Thyroid gland (tissue), 4 donors: Measurements from ENCODE around the gene LRRC58. TPM values are rescaled to one million over a fixed set of nuclear protein-coding genes. Genes with fewer than 3 reads are reported as not detected.

Source experiments
- DNase-seq, 2 donors: peaks; one replicate each; pipeline ENCODE4 v3.0.0-alpha.2; 2019
- H3K27ac ChIP-seq, 3 donors: fragments of 200-600 bp; sonication (generic); 1 replicate in 2 of 3; 2 replicates in 1 of 3; pipeline ENCODE4 v1.5.1; 2016 to 2019; ENCODE audit warnings: mild to moderate bottlenecking in 1 of 3, moderate library complexity in 1 of 3
- H3K27me3 ChIP-seq: fragments of 200-600 bp; sonication (generic); one replicate; pipeline ENCODE4 v1.5.1; 2019
- H3K36me3 ChIP-seq, 2 donors: fragments of 200-600 bp; sonication (generic); one replicate each; pipeline ENCODE4 v1.5.1; 2016 to 2019
- H3K4me1 ChIP-seq, 2 donors: fragments of 200-600 bp; sonication (generic); one replicate each; pipeline ENCODE4 v1.5.1; 2017 to 2019
- H3K4me3 ChIP-seq, 3 donors: fragments of 200-600 bp; sonication (generic); replicated peaks in 1 of 3; 1 replicate in 2 of 3; 2 replicates in 1 of 3; pipeline ENCODE4 v1.5.1; 2016; ENCODE audit warnings: mild to moderate bottlenecking in 1 of 3
- H3K9me3 ChIP-seq: fragments of 200-600 bp; sonication (generic); one replicate; pipeline ENCODE4 v1.5.1; 2017
- CTCF ChIP-seq, 6 experiments: fragments of 200-600 bp in 3 of 6; fragments of 450-650 bp in 3 of 6; sonication (generic) in 3 of 6; IDR thresholded peaks; one replicate each; pipeline ENCODE4 v1.5.1; 2016 to 2019; ENCODE audit warnings: antibody characterized with exemption in 6 of 6, mild to moderate bottlenecking in 2 of 6, inconsistent platforms in 1 of 6, moderate library complexity in 1 of 6
- POLR2A ChIP-seq, 2 donors: fragments of 450-650 bp; IDR thresholded peaks; one replicate each; pipeline ENCODE4 v1.6.1; 2017; ENCODE audit warnings: antibody characterized with exemption in 2 of 2, mild to moderate bottlenecking in 2 of 2, moderate library complexity in 1 of 2
- WGBS, 2 donors: methylation state at CpG; one replicate each; pipeline ENCODE4 v1.1.5; 2017; 5-methylcytosine and 5-hydroxymethylcytosine counted together
- intact Hi-C: fragments of 100-400 bp; cut with DNase I; formaldehyde crosslinking; loops from one replicate; pipeline ENCODE4 v1.15.1; 2023
- total RNA-seq, 4 donors: library from RNA; depleted of rRNA; stranded (reverse); fragments of >200 nt; gene quantifications; one replicate each; pipeline ENCODE4 v1.2.3, GENCODE V29; 2016

LRRC58 gene
- total RNA-seq, 4 donors from 2014 or later = 40.3 to 52.4 (median 44.6) TPM

DNA sequence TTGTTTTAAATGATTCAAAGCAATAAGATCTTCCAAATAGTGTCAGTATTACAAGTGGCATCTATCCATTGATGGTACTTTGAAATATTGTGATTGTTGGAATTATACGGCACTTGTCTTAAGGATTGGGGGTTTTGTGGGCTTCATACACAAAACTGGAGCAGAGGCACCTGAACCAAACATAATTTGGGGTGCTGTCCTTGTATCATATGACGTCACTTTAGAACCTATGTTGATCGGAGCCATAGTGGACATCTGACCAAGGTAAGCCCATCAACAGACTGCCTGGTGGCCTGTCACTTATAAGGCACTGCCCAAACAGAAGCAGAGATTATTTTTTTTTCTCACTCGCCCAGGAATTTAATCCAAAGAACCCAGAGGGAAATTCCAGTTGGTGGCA is 2.9 kb upstream of the LRRC58 start:
- TF ChIP-seq POLR2A (IDR thresholded peaks at IDR 0.05) (no peak), CTCF (IDR thresholded peaks at IDR 0.05) (no peak)
- Histone ChIP-seq H3K27me3 (no peaks in the 10 kb centered on the region), H3K4me1 (peaks cover 12 to 18% of the 10 kb centered on the region in 2 donors), H3K27ac (no peak overlapping the region), H3K9me3 (no peaks in the 10 kb centered on the region), H3K4me3 (no peak overlapping the region), H3K36me3 (no peaks in the 10 kb centered on the region)
- 94% methylated on average over 4 of the region's 4 CpGs for WGBS, 2 donors
- no peak for DNase-seq
- intact Hi-C loops = no loop called here

DNA sequence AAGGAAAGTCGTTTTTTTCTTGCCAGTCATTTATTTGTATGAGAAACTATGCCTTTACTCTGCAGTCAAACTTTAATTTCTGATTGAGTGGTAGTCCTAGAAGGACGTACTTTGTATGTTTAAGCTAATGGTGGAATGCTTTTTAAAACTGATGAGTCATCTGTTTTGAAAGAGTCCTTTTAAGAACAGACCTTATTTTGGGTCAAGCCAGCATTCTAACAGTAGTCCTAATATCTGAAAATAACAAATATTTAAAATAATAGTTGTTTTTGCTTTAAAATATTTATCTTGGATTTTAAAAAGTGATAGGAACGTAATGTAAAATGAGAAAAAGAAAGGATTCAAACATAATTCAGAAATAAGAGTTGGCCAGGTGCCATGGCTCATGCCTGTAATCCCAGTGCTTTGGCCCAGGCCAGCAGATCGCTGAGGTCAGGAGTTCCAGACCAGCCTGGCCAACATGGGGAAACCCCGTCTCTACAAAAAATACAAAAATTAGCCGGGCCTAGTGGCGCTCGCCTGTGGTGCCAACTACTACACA is 1.3 kb upstream of the LRRC58 start:
- H3K27me3 ChIP-seq = no peaks in the 10 kb centered on the region
- 33 to 43% methylated on average over 8 of the region's 8 CpGs for WGBS, 2 donors
- TF ChIP-seq POLR2A (IDR thresholded peaks at IDR 0.05) (peak in 1 of 2 donors; percentile 24), CTCF (IDR thresholded peaks at IDR 0.05) (no peak)
- DNase-seq = peak; percentile 39 to 56
- H3K9me3 ChIP-seq = no peaks in the 10 kb centered on the region
- intact Hi-C loops = no loop called here
- no peak overlapping the region for H3K4me3 ChIP-seq
- H3K4me1 ChIP-seq = peaks cover 12 to 18% of the 10 kb centered on the region in 2 donors
- H3K27ac ChIP-seq = peak overlapping the region; percentile 63 to 97 (median 90)
- H3K36me3 ChIP-seq = no peaks in the 10 kb centered on the region

DNA sequence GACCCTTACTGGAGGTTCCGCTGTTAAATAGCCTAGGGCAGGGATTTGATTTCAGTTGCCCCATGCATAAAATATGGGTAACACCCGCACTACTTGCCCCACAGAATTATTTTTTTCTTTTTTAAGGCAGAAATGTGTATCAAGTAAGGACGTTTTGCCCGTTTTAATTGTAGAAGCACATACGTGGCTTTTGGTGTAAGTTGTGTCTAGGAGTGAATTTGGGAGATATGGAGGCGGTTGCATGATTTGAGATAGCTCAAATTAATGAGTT is 636 bp upstream of the LRRC58 start:
- Histone ChIP-seq H3K9me3 (no peaks in the 10 kb centered on the region), H3K4me3 (peak overlapping the region; percentile 51 to 76 (median 52)), H3K27me3 (no peaks in the 10 kb centered on the region), H3K36me3 (no peaks in the 10 kb centered on the region), H3K27ac (peak overlapping the region; percentile 63 to 97 (median 90)), H3K4me1 (peaks cover 12 to 18% of the 10 kb centered on the region in 2 donors)
- no peak for TF ChIP-seq CTCF (IDR thresholded peaks at IDR 0.05)
- TF ChIP-seq POLR2A (IDR thresholded peaks at IDR 0.05) = no peak
- intact Hi-C loops = loop anchor here (5.0 to 10.0 kb wide), 3 partner anchors 65 to 205 kb away; no protein-coding TSS in a partner anchor
- DNase-seq = no peak
- WGBS, 2 donors = 10% methylated on average over 6 of the region's 6 CpGs

GRCh38 chr3:120348065-120348990 is 826 bp downstream of the LRRC58 start:
- WGBS, 2 donors = 10 to 11% methylated on average over 13 of the region's 41 CpGs
- no peaks in the 10 kb centered on the region for H3K9me3 ChIP-seq
- no peaks in the 10 kb centered on the region for H3K27me3 ChIP-seq
- H3K36me3 ChIP-seq = no peaks in the 10 kb centered on the region
- H3K4me3 ChIP-seq = peak overlapping the region; percentile 51 to 76 (median 52)
- peaks cover 12 to 18% of the 10 kb centered on the region in 2 donors for H3K4me1 ChIP-seq
- TF ChIP-seq CTCF (IDR thresholded peaks at IDR 0.05) (no peak), POLR2A (IDR thresholded peaks at IDR 0.05) (no peak)
- peak overlapping the region; percentile 63 to 97 (median 90) for H3K27ac ChIP-seq
- no peak for DNase-seq
- intact Hi-C loops = loop anchor here (5.0 to 10.0 kb wide), 3 partner anchors 66 to 206 kb away; no protein-coding TSS in a partner anchor

DNA sequence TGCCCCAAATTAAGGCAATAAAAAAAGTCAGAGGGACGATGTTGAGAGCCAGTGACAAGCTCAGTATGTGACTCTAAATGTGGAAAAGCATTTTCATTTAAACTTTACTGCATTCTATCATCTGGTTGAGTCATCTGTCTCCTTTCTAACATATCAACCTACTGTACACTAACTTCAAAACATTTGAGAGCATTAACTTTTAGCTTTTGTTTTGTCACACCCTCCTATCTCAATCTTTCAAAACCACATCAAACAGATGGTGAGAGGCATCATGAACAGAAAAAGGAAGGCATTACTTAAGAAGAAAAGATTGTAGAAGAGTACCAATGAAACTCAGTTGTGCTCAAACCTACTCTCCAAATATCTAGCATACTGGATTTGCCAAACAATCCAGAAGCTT is 4.8 kb downstream of the LRRC58 start:
- Histone ChIP-seq H3K9me3 (no peaks in the 10 kb centered on the region), H3K4me1 (peaks cover 7% of the 10 kb centered on the region in 2 donors), H3K27ac (no peak overlapping the region), H3K27me3 (no peaks in the 10 kb centered on the region), H3K36me3 (no peaks in the 10 kb centered on the region), H3K4me3 (no peak overlapping the region)
- TF ChIP-seq POLR2A (IDR thresholded peaks at IDR 0.05) = no peak
- TF ChIP-seq CTCF (IDR thresholded peaks at IDR 0.05) = no peak
- intact Hi-C loops = loop anchor here (10.0 kb wide), 2 partner anchors 70 to 210 kb away; no protein-coding TSS in a partner anchor
- DNase-seq = no peak
- 82 to 87% methylated on average over 1 of the region's 1 CpG for WGBS, 2 donors
